Natural killer cell (primary cell): ENCODE measurements around the gene FOS. TPM values are rescaled to one million over a fixed set of nuclear protein-coding genes. Genes with fewer than 3 reads are reported as not detected.
"Not testable (repeated sequence)": the region's sequence is repeated elsewhere in the genome, so short reads cannot be mapped to it uniquely, and the experiment has no call there.

Experiments used
- ATAC-seq, 3 donors: fragments of 150-1000 bp in 2 of 3; fragments of 200-7000 bp in 1 of 3; cut with Tn5 transposase; 1 replicate in 1 of 3; 2 replicates in 2 of 3; pipeline ENCODE4 v1.10.0; 2021; ENCODE audit warnings: mild to moderate bottlenecking in 2 of 3, moderate library complexity in 2 of 3
- DNase-seq, 2 donors: peaks; one replicate each; pipeline versions ENCODE4 v3.0.0 to v3.0.0-alpha.2; 2013 to 2021; ENCODE audit warnings: mixed read lengths in 1 of 2
- H3K27ac ChIP-seq: one replicate; pipeline ENCODE4 v1.5.1; 2013; ENCODE audit warnings: mild to moderate bottlenecking, low read length
- H3K27me3 ChIP-seq: one replicate; pipeline ENCODE4 v1.6.1; 2013; ENCODE audit warnings: low read length; ENCODE audit not compliant: control insufficient read depth, insufficient read depth
- H3K36me3 ChIP-seq: one replicate; pipeline ENCODE4 v1.6.1; 2013; ENCODE audit warnings: low read length; ENCODE audit not compliant: control insufficient read depth, insufficient read depth
- H3K4me1 ChIP-seq: one replicate; pipeline ENCODE4 v1.6.1; 2013; ENCODE audit warnings: low read length; ENCODE audit not compliant: control insufficient read depth, insufficient read depth
- H3K4me3 ChIP-seq: one replicate; pipeline ENCODE4 v1.5.1; 2013; ENCODE audit warnings: low read length
- H3K9me3 ChIP-seq: one replicate; pipeline ENCODE4 v1.6.1; 2013; ENCODE audit warnings: low read length; ENCODE audit not compliant: control insufficient read depth, insufficient read depth
- H3K27ac Mint-ChIP-seq, 2 donors: one replicate each; pipeline ENCODE4 v1.8.0; 2022; ENCODE audit warnings: mild to moderate bottlenecking in 2 of 2, mixed read lengths in 2 of 2, moderate library complexity in 1 of 2
- H3K27me3 Mint-ChIP-seq, 2 donors: one replicate each; pipeline ENCODE4 v1.8.0; 2022; ENCODE audit warnings: low read depth in 2 of 2, mixed read lengths in 2 of 2
- H3K36me3 Mint-ChIP-seq: one replicate; pipeline ENCODE4 v1.8.0; 2022; ENCODE audit warnings: mixed read lengths
- H3K4me1 Mint-ChIP-seq, 2 donors: one replicate each; pipeline ENCODE4 v1.8.0; 2022; ENCODE audit warnings: mixed read lengths in 2 of 2
- H3K4me3 Mint-ChIP-seq: one replicate; pipeline ENCODE4 v1.8.0; 2022; ENCODE audit warnings: mild to moderate bottlenecking, moderate library complexity, mixed read lengths
- H3K9me3 Mint-ChIP-seq, 2 donors: one replicate each; pipeline ENCODE4 v1.8.0; 2022; ENCODE audit warnings: mixed read lengths in 2 of 2
- WGBS: methylation state at CpG from one replicate; pipeline ENCODE4 v1.1.7; 2013; ENCODE audit warnings: missing lambda C conversion rate; ENCODE audit not compliant: insufficient coverage; 5-methylcytosine and 5-hydroxymethylcytosine counted together
- intact Hi-C: fragments of 100-400 bp; cut with micrococcal nuclease; formaldehyde crosslinking; loops from one replicate; pipeline ENCODE4 v1.14.2; 2022
- total RNA-seq, 4 donors: library from RNA; stranded (reverse); fragments of 120-200 nt in 1 of 4; gene quantifications; one replicate each; pipeline versions ENCODE4 v1.2.3 to v1.2.4, GENCODE V29; 2013 to 2022
- TF ChIP-seq, protein P1 (sequence below): fragments of 200-600 bp; IDR thresholded peaks from one replicate; pipeline ENCODE4 v1.8.0; 2022; ENCODE audit warnings: antibody characterized with exemption

The FOS gene
- total RNA-seq, 3 donors from 2014 or later (not counting 1 experiment from before 2014, with no cell fraction given): 2,527 to 3,257 (median 3,104) TPM

DNA sequence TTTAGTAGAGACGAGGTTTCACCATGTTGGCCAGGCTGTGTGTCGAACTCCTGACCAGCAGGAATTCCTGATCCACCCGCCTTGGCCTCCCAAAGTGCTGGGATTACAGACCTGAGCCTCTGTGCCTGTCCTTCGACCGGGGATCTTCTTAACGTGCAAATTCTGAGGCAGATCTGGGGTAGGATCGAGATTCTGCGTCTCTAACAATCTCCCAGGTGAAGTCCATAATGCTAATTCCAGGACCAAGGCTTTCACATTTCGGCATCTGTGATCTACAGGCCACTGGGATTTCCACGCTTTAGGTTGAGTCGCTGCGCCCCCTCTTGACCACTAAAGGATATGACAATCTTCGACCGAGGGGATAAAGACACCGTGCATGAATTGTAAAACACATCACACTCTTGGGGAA is 24.8 kb downstream of the FOS start:
- Histone ChIP-seq H3K4me1 (peaks cover 14% of the 10 kb centered on the region), H3K9me3 (no peaks in the 10 kb centered on the region), H3K4me3 (no peak overlapping the region), H3K27me3 (no peaks in the 10 kb centered on the region), H3K36me3 (no peaks in the 10 kb centered on the region), H3K27ac (no peak overlapping the region)
- peak; percentile 63 to 89 for DNase-seq
- Mint-ChIP-seq H3K4me1 (peaks cover 4 to 10% of the 10 kb centered on the region in 2 donors), H3K27ac (no peak overlapping the region), H3K27me3 (peaks cover 0 to 3% of the 10 kb centered on the region in 2 donors), H3K9me3 (no peaks in the 10 kb centered on the region), H3K36me3 (no peaks in the 10 kb centered on the region), H3K4me3 (no peak overlapping the region)
- WGBS: 29% methylated on average over 15 of the region's 15 CpGs
- intact Hi-C loops: loop anchor here (1.0 kb wide), 1 partner anchor 171 kb away; no protein-coding TSS in a partner anchor
- TF ChIP-seq, protein P1, sequence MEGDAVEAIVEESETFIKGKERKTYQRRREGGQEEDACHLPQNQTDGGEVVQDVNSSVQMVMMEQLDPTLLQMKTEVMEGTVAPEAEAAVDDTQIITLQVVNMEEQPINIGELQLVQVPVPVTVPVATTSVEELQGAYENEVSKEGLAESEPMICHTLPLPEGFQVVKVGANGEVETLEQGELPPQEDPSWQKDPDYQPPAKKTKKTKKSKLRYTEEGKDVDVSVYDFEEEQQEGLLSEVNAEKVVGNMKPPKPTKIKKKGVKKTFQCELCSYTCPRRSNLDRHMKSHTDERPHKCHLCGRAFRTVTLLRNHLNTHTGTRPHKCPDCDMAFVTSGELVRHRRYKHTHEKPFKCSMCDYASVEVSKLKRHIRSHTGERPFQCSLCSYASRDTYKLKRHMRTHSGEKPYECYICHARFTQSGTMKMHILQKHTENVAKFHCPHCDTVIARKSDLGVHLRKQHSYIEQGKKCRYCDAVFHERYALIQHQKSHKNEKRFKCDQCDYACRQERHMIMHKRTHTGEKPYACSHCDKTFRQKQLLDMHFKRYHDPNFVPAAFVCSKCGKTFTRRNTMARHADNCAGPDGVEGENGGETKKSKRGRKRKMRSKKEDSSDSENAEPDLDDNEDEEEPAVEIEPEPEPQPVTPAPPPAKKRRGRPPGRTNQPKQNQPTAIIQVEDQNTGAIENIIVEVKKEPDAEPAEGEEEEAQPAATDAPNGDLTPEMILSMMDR: peak; percentile 80
- ATAC-seq: peak; percentile 88 to 94 (median 90)

DNA sequence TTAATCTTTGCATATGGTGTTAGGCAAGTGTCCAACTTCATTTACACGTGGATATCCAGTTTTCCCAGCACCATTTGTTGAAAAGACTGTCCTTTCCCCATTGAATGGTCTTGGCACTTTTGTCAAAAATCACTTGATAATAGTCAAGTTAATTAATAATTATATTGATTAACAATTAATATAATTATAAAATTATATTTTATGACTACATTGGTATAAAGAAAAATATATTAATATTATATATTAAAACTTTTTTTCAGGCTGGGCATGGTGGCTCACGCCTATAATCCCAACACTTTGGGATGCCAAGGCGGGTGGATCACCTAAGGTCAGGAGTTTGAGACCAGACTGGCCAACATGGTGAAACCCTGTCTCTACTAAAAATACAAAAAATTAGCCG is 27.8 kb downstream of the FOS start:
- intact Hi-C loops: loop anchor here (5.0 kb wide), 1 partner anchor 256 kb away; no protein-coding TSS in a partner anchor
- H3K27me3 Mint-ChIP-seq, H3K9me3 Mint-ChIP-seq: not testable (repeated sequence)

DNA sequence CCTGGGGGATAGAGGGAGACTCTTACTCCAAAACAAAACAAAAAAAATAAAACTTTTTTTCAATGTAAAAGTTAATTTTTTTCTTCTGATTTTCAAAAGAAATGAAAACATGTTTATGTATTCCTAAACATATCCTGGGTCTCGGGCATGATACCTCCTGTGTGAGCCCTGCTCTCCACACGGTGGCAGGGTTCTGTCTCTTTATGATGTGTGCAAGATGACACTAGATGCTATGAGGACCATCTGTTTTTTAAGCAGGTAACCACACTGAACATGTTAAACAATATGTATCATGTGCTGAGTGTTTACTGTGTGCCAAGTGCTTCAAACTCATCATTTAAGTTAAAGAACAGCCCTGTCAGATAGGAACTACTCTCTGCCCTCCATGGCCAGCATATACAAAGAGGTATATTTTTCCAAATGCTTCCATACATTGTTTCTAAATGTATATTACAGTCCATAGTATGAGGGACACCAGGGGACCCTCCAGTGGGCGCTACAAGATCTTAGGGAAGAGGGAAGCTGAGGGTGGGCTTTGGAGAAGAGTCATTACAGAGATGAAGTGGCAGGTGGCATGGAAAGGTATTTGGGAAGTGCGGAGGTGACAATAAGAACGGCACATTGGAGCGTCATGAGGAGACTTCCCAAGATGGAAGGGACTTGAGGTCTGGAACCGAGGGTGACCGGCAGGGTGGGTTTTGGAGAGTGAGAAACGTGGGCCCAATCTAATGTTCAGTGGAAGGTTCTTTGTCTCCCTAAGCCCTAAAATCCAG is 28.5 kb downstream of the FOS start:
- Histone ChIP-seq H3K9me3 (no peaks in the 10 kb centered on the region), H3K27me3 (no peaks in the 10 kb centered on the region), H3K36me3 (no peaks in the 10 kb centered on the region), H3K27ac (no peak overlapping the region), H3K4me1 (peaks cover 6% of the 10 kb centered on the region), H3K4me3 (no peak overlapping the region)
- Mint-ChIP-seq H3K27ac (no peak overlapping the region), H3K4me1 (peaks cover 4 to 10% of the 10 kb centered on the region in 2 donors), H3K36me3 (no peaks in the 10 kb centered on the region), H3K27me3 (peaks cover 0 to 3% of the 10 kb centered on the region in 2 donors), H3K4me3 (no peak overlapping the region), H3K9me3 (no peaks in the 10 kb centered on the region)
- WGBS: 74% methylated on average over 8 of the region's 9 CpGs
- TF ChIP-seq, protein P1: no peak
- DNase-seq: peak in 1 of 2 donors; percentile 43
- no peak for ATAC-seq
- intact Hi-C loops: loop anchor here (1.0 to 5.0 kb wide), 2 partner anchors 182 to 255 kb away; no protein-coding TSS in a partner anchor

More for the DNA sequence above, 27.8 kb downstream of the FOS start:
- not testable (repeated sequence) for DNase-seq, H3K4me3 Mint-ChIP-seq, H3K27ac Mint-ChIP-seq, H3K27ac ChIP-seq, H3K27me3 ChIP-seq, ATAC-seq, H3K36me3 Mint-ChIP-seq, H3K9me3 ChIP-seq, H3K4me3 ChIP-seq, H3K36me3 ChIP-seq
- H3K4me1 Mint-ChIP-seq: peaks cover 4 to 10% of the 10 kb centered on the region in 2 donors
- 87% methylated on average over 3 of the region's 4 CpGs for WGBS
- peaks cover 10% of the 10 kb centered on the region for H3K4me1 ChIP-seq

DNA sequence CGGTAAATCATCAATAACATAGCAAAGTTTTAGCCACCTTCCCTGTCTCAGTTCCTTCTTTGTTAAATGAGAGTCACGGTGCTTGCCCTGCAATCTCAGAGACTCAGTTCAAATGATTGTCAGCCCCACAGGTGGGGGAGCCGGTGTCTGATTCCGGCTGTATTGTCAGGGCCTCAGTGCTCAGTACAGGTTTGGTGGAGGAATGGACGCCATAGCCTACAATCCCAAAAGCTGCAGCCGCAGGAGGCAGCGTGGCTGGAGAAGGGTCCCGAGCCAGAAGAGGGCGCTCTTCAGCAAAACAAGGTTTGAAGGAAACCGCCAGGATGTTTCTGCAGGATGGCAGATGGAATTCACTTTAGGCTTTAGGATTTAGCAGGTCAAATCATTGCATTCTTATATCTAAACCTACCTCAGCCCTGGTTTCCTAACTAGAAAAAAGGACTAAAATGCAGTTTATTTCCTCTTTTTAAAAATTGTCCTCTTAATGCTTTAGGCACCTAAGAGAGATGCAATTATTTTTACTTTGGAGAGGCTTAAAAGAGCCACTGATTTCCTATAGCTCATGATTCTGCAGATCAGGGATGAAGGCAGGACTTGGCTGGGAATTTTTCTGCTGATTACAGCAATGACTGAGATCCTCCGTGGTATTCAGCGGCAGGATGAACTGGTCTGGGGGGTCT is 29.2 kb downstream of the FOS start:
- TF ChIP-seq, protein P1: peak; percentile 83
- H3K27ac Mint-ChIP-seq: no peak overlapping the region
- intact Hi-C loops: loop anchor here (1.0 to 5.0 kb wide), 2 partner anchors 181 to 254 kb away; no protein-coding TSS in a partner anchor
- H3K9me3 Mint-ChIP-seq: no peaks in the 10 kb centered on the region
- Histone ChIP-seq H3K36me3 (no peaks in the 10 kb centered on the region), H3K27me3 (no peaks in the 10 kb centered on the region), H3K4me1 (peaks cover 6% of the 10 kb centered on the region), H3K27ac (no peak overlapping the region), H3K9me3 (no peaks in the 10 kb centered on the region), H3K4me3 (no peak overlapping the region)
- ATAC-seq: peak; percentile 62 to 66 (median 64)
- no peak overlapping the region for H3K4me3 Mint-ChIP-seq
- peaks cover 4 to 10% of the 10 kb centered on the region in 2 donors for H3K4me1 Mint-ChIP-seq
- DNase-seq: peak; percentile 55 to 87
- WGBS: 33% methylated on average over 12 of the region's 12 CpGs
- H3K27me3 Mint-ChIP-seq: peaks cover 0 to 3% of the 10 kb centered on the region in 2 donors
- H3K36me3 Mint-ChIP-seq: no peaks in the 10 kb centered on the region

DNA sequence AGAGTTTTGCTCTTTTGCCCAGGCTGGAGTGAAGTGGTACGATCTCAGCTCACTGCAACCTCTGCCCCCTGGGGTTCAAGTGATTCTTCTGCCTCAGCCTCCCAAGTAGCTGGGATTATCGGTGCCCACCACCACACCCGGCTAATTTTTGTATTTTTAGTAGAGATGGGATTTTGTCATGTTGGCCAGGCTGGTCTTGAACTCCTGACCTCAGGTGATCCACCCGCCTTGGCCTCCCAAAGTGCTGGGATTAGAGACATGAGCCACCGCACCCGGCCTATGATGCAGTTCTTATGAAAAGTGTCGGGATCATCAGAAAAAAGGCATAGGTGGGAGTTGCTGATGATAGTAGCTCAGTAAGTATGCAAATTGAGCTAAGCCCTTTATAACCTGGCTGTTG is 30.4 kb downstream of the FOS start:
- WGBS: 89% methylated on average over 7 of the region's 7 CpGs
- intact Hi-C loops: loop anchor here (5.0 kb wide), 1 partner anchor 253 kb away; no protein-coding TSS in a partner anchor
- not testable (repeated sequence) for ATAC-seq, H3K4me3 ChIP-seq, H3K4me3 Mint-ChIP-seq, H3K9me3 Mint-ChIP-seq, H3K36me3 Mint-ChIP-seq, H3K27ac Mint-ChIP-seq, H3K4me1 Mint-ChIP-seq, H3K27me3 Mint-ChIP-seq, H3K36me3 ChIP-seq, DNase-seq, H3K9me3 ChIP-seq, H3K27me3 ChIP-seq, H3K4me1 ChIP-seq, H3K27ac ChIP-seq
